ENCODE measurements around the gene PEX11B.

PEX11B gene

DNA sequence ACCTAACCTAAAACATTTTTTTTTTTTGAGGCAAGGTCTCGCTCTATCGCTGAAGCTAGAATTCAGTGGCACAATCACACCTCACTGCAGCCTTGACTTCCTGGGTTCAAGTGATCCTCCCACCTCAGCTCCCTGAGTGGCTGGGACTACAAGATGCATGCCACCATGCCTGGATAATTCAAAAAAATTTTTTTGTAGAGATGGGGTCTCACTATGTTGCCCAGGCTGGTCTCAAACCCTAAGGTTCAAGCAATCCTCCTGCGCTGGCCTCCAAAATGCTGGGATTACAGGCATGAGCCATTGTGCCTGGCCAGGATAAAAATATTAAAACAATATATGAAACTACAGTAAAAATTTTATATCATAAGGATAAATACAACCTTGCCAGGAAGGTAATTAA, 34.4 kb upstream of the PEX11B start:
- DNase-seq (ENCODE audit: insufficient read length, low spot score) (no peak), FAIRE-seq (no peak)
- TF ChIP-seq, protein P1, sequence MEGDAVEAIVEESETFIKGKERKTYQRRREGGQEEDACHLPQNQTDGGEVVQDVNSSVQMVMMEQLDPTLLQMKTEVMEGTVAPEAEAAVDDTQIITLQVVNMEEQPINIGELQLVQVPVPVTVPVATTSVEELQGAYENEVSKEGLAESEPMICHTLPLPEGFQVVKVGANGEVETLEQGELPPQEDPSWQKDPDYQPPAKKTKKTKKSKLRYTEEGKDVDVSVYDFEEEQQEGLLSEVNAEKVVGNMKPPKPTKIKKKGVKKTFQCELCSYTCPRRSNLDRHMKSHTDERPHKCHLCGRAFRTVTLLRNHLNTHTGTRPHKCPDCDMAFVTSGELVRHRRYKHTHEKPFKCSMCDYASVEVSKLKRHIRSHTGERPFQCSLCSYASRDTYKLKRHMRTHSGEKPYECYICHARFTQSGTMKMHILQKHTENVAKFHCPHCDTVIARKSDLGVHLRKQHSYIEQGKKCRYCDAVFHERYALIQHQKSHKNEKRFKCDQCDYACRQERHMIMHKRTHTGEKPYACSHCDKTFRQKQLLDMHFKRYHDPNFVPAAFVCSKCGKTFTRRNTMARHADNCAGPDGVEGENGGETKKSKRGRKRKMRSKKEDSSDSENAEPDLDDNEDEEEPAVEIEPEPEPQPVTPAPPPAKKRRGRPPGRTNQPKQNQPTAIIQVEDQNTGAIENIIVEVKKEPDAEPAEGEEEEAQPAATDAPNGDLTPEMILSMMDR (IDR thresholded peaks at IDR 0.05; ENCODE audit: insufficient read depth, missing control alignments), result no peak

DNA sequence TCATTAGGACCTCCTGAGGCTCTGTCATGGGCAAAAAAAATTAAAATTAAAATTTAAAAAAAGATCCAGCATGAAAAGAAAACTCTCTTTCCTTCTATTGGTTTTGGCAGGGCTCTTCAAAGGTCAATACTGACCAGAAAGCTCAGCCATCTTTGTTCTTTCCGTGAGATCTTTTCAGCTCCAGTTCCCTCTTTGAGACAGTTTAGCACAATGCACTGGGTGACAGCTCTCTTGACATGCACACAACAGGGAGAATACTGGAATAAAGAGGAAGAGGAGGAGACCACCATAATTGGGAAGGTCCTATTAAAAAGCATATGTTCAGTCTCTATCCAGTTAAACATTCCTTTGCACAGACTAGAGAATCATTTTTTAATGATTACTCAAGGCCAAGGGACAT, 33.0 kb upstream of the PEX11B start:
- TF ChIP-seq, protein P1 (IDR thresholded peaks at IDR 0.05; ENCODE audit: insufficient read depth, missing control alignments), result no peak
- FAIRE-seq, result no peak
- DNase-seq (ENCODE audit: insufficient read length, low spot score), result no peak

GRCh38 chr1:145949219-145949618, 30.7 kb upstream of the PEX11B start:
- no peak for FAIRE-seq
- DNase-seq (ENCODE audit: insufficient read length, low spot score), result no peak
- TF ChIP-seq, protein P1 (IDR thresholded peaks at IDR 0.05; ENCODE audit: insufficient read depth, missing control alignments), result no peak

DNA sequence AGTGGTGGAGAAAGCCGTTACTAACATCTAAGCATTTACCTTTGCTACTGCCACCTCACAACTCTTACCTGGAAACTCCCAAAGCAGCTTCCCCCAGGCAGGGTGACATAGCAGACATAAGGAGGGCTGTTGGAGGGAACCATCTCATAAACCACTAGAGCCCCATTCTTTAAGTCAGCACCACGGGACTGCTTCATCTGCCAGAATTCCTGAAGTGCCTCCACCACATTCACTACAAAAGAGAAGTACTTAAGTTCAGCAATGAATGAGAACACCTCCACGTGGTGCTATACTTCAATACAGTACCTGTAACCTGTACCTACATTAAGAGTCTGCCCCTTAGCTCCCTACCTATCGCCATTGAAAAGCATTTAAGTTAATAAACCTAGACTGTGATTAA, 29.0 kb upstream of the PEX11B start:
- TF ChIP-seq, protein P1 (IDR thresholded peaks at IDR 0.05; ENCODE audit: insufficient read depth, missing control alignments), result no peak
- FAIRE-seq, result no peak
- DNase-seq (ENCODE audit: insufficient read length, low spot score), result no peak

GRCh38 chr1:145946477-145946986, 28.0 kb upstream of the PEX11B start:
- DNase-seq (ENCODE audit: insufficient read length, low spot score) (no peak), FAIRE-seq (no peak)
- TF ChIP-seq, protein P1 (IDR thresholded peaks at IDR 0.05; ENCODE audit: insufficient read depth, missing control alignments), result no peak

- no peak for DNase-seq (ENCODE audit: insufficient read length, low spot score)
- no peak for FAIRE-seq
- TF ChIP-seq, protein P1 (IDR thresholded peaks at IDR 0.05; ENCODE audit: insufficient read depth, missing control alignments), result no peak
These were observed 26.0 kb upstream of the PEX11B start for GRCh38 chr1:145944532-145944931.

DNA sequence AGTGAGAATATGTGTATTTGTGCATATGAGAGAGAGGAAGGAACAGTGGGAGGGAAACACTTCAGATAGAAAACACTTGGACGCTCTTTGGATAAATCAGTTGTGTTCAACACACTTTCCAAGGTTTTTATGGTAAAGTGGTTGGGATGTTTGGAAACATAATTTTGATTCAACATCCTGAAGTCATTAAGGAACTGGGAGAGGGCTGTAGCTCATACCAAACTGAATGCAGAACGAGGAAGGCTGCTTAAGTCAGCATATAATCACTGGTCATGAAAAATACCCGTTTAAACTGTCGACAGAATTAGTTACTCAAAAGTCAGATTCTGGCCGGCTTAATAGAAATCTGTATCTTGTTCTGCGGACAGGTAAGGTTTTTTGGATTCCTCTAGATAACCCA, 24.4 kb upstream of the PEX11B start:
- FAIRE-seq (no peak), DNase-seq (ENCODE audit: insufficient read length, low spot score) (no peak)
- TF ChIP-seq, protein P1 (IDR thresholded peaks at IDR 0.05; ENCODE audit: insufficient read depth, missing control alignments), result no peak

All from D721Med (cell line).